Heart left ventricle (tissue), 16 donors: ENCODE measurements around the gene GUCD1. TPM values are rescaled to one million over a fixed set of nuclear protein-coding genes. Genes with fewer than 3 reads are reported as not detected.

Source experiments
- ATAC-seq, 4 donors: fragments of 200-7000 bp; cut with Tn5 transposase; one replicate each; pipeline ENCODE4 v1.9.1; 2020 to 2022; ENCODE audit warnings: moderate library complexity in 4 of 4, mild to moderate bottlenecking in 3 of 4, moderate number of reproducible peaks in 1 of 4
- DNase-seq, 5 donors: peaks; one replicate each; pipeline ENCODE4 v3.0.0-alpha.2; 2020
- H3K27ac ChIP-seq, 12 donors: fragments of 200-600 bp; sonication (generic) in 4 of 12; one replicate each; pipeline versions ENCODE4 v1.5.0 to v1.8.0; 2016 to 2022; ENCODE audit warnings: mild to moderate bottlenecking in 2 of 12
- H3K27me3 ChIP-seq, 9 donors: fragments of 200-600 bp; sonication (generic) in 2 of 9; one replicate each; pipeline versions ENCODE4 v1.5.1 to v1.8.0; 2016 to 2022; ENCODE audit warnings: mild to moderate bottlenecking in 3 of 9
- H3K36me3 ChIP-seq, 9 donors: fragments of 200-600 bp; sonication (generic) in 2 of 9; one replicate each; pipeline versions ENCODE4 v1.5.0 to v1.8.0; 2018 to 2022; ENCODE audit warnings: mild to moderate bottlenecking in 2 of 9
- H3K4me1 ChIP-seq, 12 donors: fragments of 200-600 bp; sonication (generic) in 4 of 12; one replicate each; pipeline versions ENCODE4 v1.5.0 to v1.8.0; 2016 to 2022; ENCODE audit warnings: mild to moderate bottlenecking in 3 of 12
- H3K4me3 ChIP-seq, 12 donors: fragments of 200-600 bp; sonication (generic) in 4 of 12; one replicate each; pipeline versions ENCODE4 v1.5.0 to v1.8.0; 2017 to 2022; ENCODE audit warnings: mild to moderate bottlenecking in 9 of 12, moderate library complexity in 4 of 12
- H3K9me3 ChIP-seq, 12 donors: fragments of 200-600 bp; sonication (generic) in 4 of 12; one replicate each; pipeline versions ENCODE4 v1.5.0 to v1.8.0; 2016 to 2022; ENCODE audit warnings: mild to moderate bottlenecking in 1 of 12
- CTCF ChIP-seq, 12 donors: fragments of 200-600 bp; sonication (generic) in 4 of 12; IDR thresholded peaks; one replicate each; pipeline versions ENCODE4 v1.5.0 to v1.8.0; 2018 to 2022; ENCODE audit warnings: antibody characterized with exemption in 12 of 12, mild to moderate bottlenecking in 5 of 12
- POLR2A ChIP-seq, 2 donors: fragments of 450-650 bp; IDR thresholded peaks; one replicate each; pipeline ENCODE4 v1.6.1; 2017; ENCODE audit warnings: antibody characterized with exemption in 2 of 2, mild to moderate bottlenecking in 2 of 2, moderate library complexity in 2 of 2
- WGBS, 4 donors: extraction: QIAGEN DNeasy Blood & Tissue Kit in 2 of 4; methylation state at CpG; one replicate each; pipeline versions ENCODE4 v1.1.5 to v1.1.7; 2013 to 2018; 5-methylcytosine and 5-hydroxymethylcytosine counted together
- intact Hi-C, 10 donors: fragments of 100-400 bp; cut with DNase I; formaldehyde crosslinking; loops; one replicate each; pipeline versions ENCODE4 v1.11.1 to v1.14.2; 2022
- polyA plus RNA-seq, 2 donors: library from polyadenylated mRNA; stranded (reverse); fragments of 200-250 nt; gene quantifications; one replicate each; pipeline ENCODE4 v1.2.3, GENCODE V29; 2013
- total RNA-seq, 9 donors: library from RNA; depleted of rRNA in 2 of 9; stranded (reverse); fragments of >200 nt in 2 of 9; fragmentation: NEBNext Ultra II Directional in 3 of 9; extraction: Animal tissue kit (Norgen Biotek cat#: 25700) in 3 of 9; gene quantifications; one replicate each; pipeline versions ENCODE4 v1.1.0 to v1.2.4, GENCODE V29; 2016 to 2023
- donor health status: ischemic (EF 13 %, LVEDD 7.1; RV severe dilation, severe dysfunction).
- donor health status: healthy with polysubstance abuse.
- donor health status: DM: no; HTN: yes; CAD: no.
- donor health status: DM: no; HTN: no; CAD: no.
- donor health status: ischemic (EF 25% LVEDD 6.9; RV normal size, moderate dysfunction).
- donor health status: ischemic (EF 25% LVEDD 5.7; RV mildly dilated, moderate dysfunction).
- donor health status: healthy.
- donor health status: DM: yes; HTN: yes; CAD: no.
- donor health status: ischemic (EF 35%, LVEDD 5.7; RV mildly dilated, moderate dysfunction).
- donor health status: nonischemic (EF 11% LVEDD 7.7; RV severe dilation, severe dysfunction).
- donor health status: DM: yes; HTN: yes; CAD: no.
- donor health status: PGD.
- donor health status: ischemic (EF 29% LVEDD 5.4; RV normal size, mild dysfunction).
- donor health status: nonischemic (EF 23%, LVEDD 6.1; RV moderate dilation, normal function).

GUCD1 gene
- total and polyA plus RNA-seq, 11 donors = 147 to 487 (median 186) TPM

GRCh38 chr22:24582056-24582814, 27.3 kb upstream of the GUCD1 start:
- Histone ChIP-seq H3K27me3 (no peaks in the 10 kb centered on the region), H3K4me3 (no peak overlapping the region), H3K4me1 (peaks cover 0 to 29% (median 12%) of the 10 kb centered on the region in 12 donors), H3K9me3 (no peaks in the 10 kb centered on the region), H3K36me3 (peaks cover 0 to 27% (median 6%) of the 10 kb centered on the region in 9 donors), H3K27ac (no peak overlapping the region)
- intact Hi-C loops = no loop called here
- WGBS, 4 donors = 81 to 88% (median 85%) methylated on average over 8 to 12 of the region's 12 CpGs
- TF ChIP-seq CTCF (IDR thresholded peaks at IDR 0.05) = no peak
- no peak for TF ChIP-seq POLR2A (IDR thresholded peaks at IDR 0.05)
- DNase-seq (peak in 1 of 5 donors; percentile 57), ATAC-seq (no peak)

DNA sequence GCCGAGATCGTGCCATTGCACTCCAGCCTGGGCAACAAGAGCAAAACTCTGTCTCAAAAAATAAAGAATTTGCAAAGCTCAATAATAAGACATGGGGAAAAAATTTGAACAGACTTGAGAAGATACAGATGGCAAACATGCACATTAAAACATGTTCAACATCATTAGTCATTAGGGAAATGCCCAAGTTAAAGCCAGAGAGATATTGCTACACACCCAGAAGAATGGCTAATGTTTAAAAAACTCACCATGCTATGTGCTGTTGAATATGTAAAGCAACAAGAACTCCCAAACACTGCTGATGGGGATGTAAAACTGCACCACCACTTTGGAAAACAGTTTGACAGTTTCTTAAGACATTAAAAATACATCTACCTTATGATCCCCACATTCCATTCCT, 25.3 kb upstream of the GUCD1 start:
- H3K4me1 ChIP-seq = peaks cover 0 to 29% (median 12%) of the 10 kb centered on the region in 12 donors
- WGBS, 4 donors = 86 to 93% (median 90%) methylated on average over 2 of the region's 2 CpGs
- no peak for DNase-seq
- ATAC-seq = no peak
- no peak overlapping the region for H3K4me3 ChIP-seq
- no peak for TF ChIP-seq POLR2A (IDR thresholded peaks at IDR 0.05)
- TF ChIP-seq CTCF (IDR thresholded peaks at IDR 0.05) = no peak
- peaks cover 0 to 25% (median 6%) of the 10 kb centered on the region in 9 donors for H3K36me3 ChIP-seq
- H3K27ac ChIP-seq = no peak overlapping the region
- H3K27me3 ChIP-seq = no peaks in the 10 kb centered on the region
- no peaks in the 10 kb centered on the region for H3K9me3 ChIP-seq
- intact Hi-C loops = no loop called here

- no peak for ATAC-seq
- Histone ChIP-seq H3K27ac (no peak overlapping the region), H3K27me3 (no peaks in the 10 kb centered on the region), H3K36me3 (peaks cover 0 to 35% (median 15%) of the 10 kb centered on the region in 9 donors), H3K4me1 (peaks cover 0 to 20% (median 11%) of the 10 kb centered on the region in 12 donors), H3K4me3 (no peak overlapping the region), H3K9me3 (no peaks in the 10 kb centered on the region)
- WGBS, 4 donors = 83 to 99% (median 91%) methylated on average over 1 of the region's 1 CpG
- DNase-seq = no peak
- TF ChIP-seq POLR2A (IDR thresholded peaks at IDR 0.05) = no peak
- TF ChIP-seq CTCF (IDR thresholded peaks at IDR 0.05) = no peak
- intact Hi-C loops = no loop called here
These were observed 24.3 kb upstream of the GUCD1 start for GRCh38 chr22:24579258-24579601.

GRCh38 chr22:24578355-24579257, 23.7 kb upstream of the GUCD1 start:
- WGBS, 4 donors = 86 to 90% (median 86%) methylated on average over 8 of the region's 8 CpGs
- no peak overlapping the region for H3K27ac ChIP-seq

More at GRCh38 chr22:24578355-24579257, 23.7 kb upstream of the GUCD1 start:
- Histone ChIP-seq H3K4me1 (peaks cover 0 to 14% (median 5%) of the 10 kb centered on the region in 12 donors), H3K9me3 (no peaks in the 10 kb centered on the region), H3K4me3 (no peak overlapping the region), H3K36me3 (peaks cover 0 to 41% (median 17%) of the 10 kb centered on the region in 9 donors), H3K27me3 (no peaks in the 10 kb centered on the region)
- intact Hi-C loops = no loop called here
- TF ChIP-seq CTCF (IDR thresholded peaks at IDR 0.05) (no peak), POLR2A (IDR thresholded peaks at IDR 0.05) (no peak)
- no peak for ATAC-seq
- no peak for DNase-seq
